GM23338 (cell line): ENCODE data around the gene SLC52A3. TPM values are rescaled to one million over a fixed set of nuclear protein-coding genes. Genes with fewer than 3 reads are reported as not detected.

ENCODE experiments used
- ATAC-seq: fragments of 200-7000 bp; cut with Tn5 transposase; 3 replicates; pipeline ENCODE4 v1.9.1; 2020
- DNase-seq: peaks from one replicate; pipeline ENCODE4 v3.0.0-alpha.2; 2015; ENCODE audit warnings: low spot score
- H2AFZ ChIP-seq: fragments of 200-600 bp; sonication (generic); 2 replicates; pipeline ENCODE4 v1.8.0; 2016; ENCODE audit warnings: antibody characterized with exemption, mild to moderate bottlenecking, moderate library complexity
- H3F3A ChIP-seq: fragments of 200-600 bp; sonication (generic); replicated peaks from 2 replicates; pipeline ENCODE4 v1.8.0; 2017; ENCODE audit warnings: antibody characterized with exemption, mixed run types, low read depth
- H3K27ac ChIP-seq: fragments of 200-600 bp; sonication (generic); 2 replicates; pipeline ENCODE4 v1.6.1; 2016; ENCODE audit warnings: low read depth
- H3K27me3 ChIP-seq: fragments of 200-600 bp; sonication (generic); 2 replicates; pipeline ENCODE4 v1.8.0; 2016; ENCODE audit warnings: mild to moderate bottlenecking, mixed run types, moderate library complexity; ENCODE audit not compliant: insufficient read depth
- H3K36me3 ChIP-seq: fragments of 200-600 bp; sonication (generic); 2 replicates; pipeline ENCODE4 v1.8.0; 2016; ENCODE audit warnings: mild to moderate bottlenecking; ENCODE audit not compliant: insufficient read depth
- H3K4me1 ChIP-seq: fragments of 200-600 bp; sonication (generic); 2 replicates; pipeline ENCODE4 v1.8.0; 2016; ENCODE audit warnings: mild to moderate bottlenecking, moderate library complexity; ENCODE audit not compliant: insufficient read depth
- H3K4me2 ChIP-seq: fragments of 200-600 bp; sonication (generic); 2 replicates; pipeline ENCODE4 v1.7.1; 2017; ENCODE audit warnings: mixed run types
- H3K4me3 ChIP-seq: fragments of 200-600 bp; sonication (generic); 2 replicates; pipeline ENCODE4 v1.6.1; 2016; ENCODE audit warnings: mixed run types
- H3K79me2 ChIP-seq: fragments of 200-600 bp; sonication (generic); replicated peaks from 2 replicates; pipeline ENCODE4 v1.8.0; 2017; ENCODE audit warnings: mild to moderate bottlenecking; ENCODE audit not compliant: insufficient read depth
- H3K9me2 ChIP-seq: fragments of 200-600 bp; sonication (generic); 2 replicates; pipeline ENCODE4 v1.8.0; 2017; ENCODE audit not compliant: insufficient read depth
- H4K20me1 ChIP-seq: fragments of 200-600 bp; sonication (generic); replicated peaks from 2 replicates; pipeline ENCODE4 v1.8.0; 2017; ENCODE audit warnings: mild to moderate bottlenecking; ENCODE audit not compliant: insufficient read depth
- H3K27ac Mint-ChIP-seq: 2 replicates; pipeline ENCODE4 v1.8.0; 2020; ENCODE audit warnings: inconsistent platforms, mild to moderate bottlenecking, moderate library complexity, mixed read lengths
- H3K27me3 Mint-ChIP-seq: 3 replicates; pipeline ENCODE4 v1.8.0; 2022; ENCODE audit warnings: low read depth, mild to moderate bottlenecking, moderate library complexity, mixed read lengths, inconsistent platforms; ENCODE audit not compliant: insufficient read depth, poor library complexity
- H3K36me3 Mint-ChIP-seq: 3 replicates; pipeline ENCODE4 v1.8.0; 2021; ENCODE audit warnings: low read depth, mild to moderate bottlenecking, inconsistent platforms, moderate library complexity, mixed read lengths
- H3K4me1 Mint-ChIP-seq: 3 replicates; pipeline ENCODE4 v1.8.0; 2020; ENCODE audit warnings: mild to moderate bottlenecking, inconsistent platforms, mixed read lengths
- H3K4me3 Mint-ChIP-seq: 3 replicates; pipeline ENCODE4 v1.8.0; 2021; ENCODE audit warnings: moderate library complexity, mild to moderate bottlenecking, inconsistent platforms, mixed read lengths
- H3K9me3 Mint-ChIP-seq: 3 replicates; pipeline ENCODE4 v1.8.0; 2020; ENCODE audit warnings: moderate library complexity, mild to moderate bottlenecking, inconsistent platforms, mixed read lengths
- CREB1 ChIP-seq: fragments of 250-450 bp; sonication (Bioruptor Pico); IDR thresholded peaks from 2 replicates; pipeline ENCODE4 v1.5.0; 2020; ENCODE audit warnings: low read depth, mild to moderate bottlenecking, moderate library complexity
- EZH2 ChIP-seq: fragments of 200-600 bp; sonication (generic); IDR thresholded peaks from one replicate; pipeline ENCODE4 v1.8.0; 2017; ENCODE audit warnings: antibody characterized with exemption, mild to moderate bottlenecking, low read depth; ENCODE audit not compliant: unreplicated experiment
- EZH2phosphoT487 ChIP-seq: fragments of 200-600 bp; sonication (generic); IDR thresholded peaks from one replicate; pipeline ENCODE4 v1.8.1; 2018; ENCODE audit warnings: antibody characterized with exemption; ENCODE audit not compliant: unreplicated experiment
- JUNB ChIP-seq: IDR thresholded peaks from one replicate; pipeline ENCODE4 v1.6.1; 2016; ENCODE audit warnings: antibody characterized with exemption; ENCODE audit not compliant: unreplicated experiment
- NANOG ChIP-seq: IDR thresholded peaks from 2 replicates; pipeline ENCODE4 v1.6.1; 2016; ENCODE audit warnings: antibody characterized with exemption, borderline replicate concordance
- POLR2AphosphoS5 ChIP-seq: IDR thresholded peaks from 2 replicates; pipeline ENCODE4 v1.6.1; 2016; ENCODE audit warnings: antibody characterized with exemption, low read depth
- STAT1 ChIP-seq: IDR thresholded peaks from one replicate; pipeline ENCODE4 v1.6.1; 2016; ENCODE audit warnings: antibody characterized with exemption; ENCODE audit not compliant: unreplicated experiment
- ZNF114 ChIP-seq: fragments of 250-450 bp; sonication (Bioruptor Pico); IDR thresholded peaks from 2 replicates; pipeline ENCODE4 v1.5.0; 2020; ENCODE audit warnings: mild to moderate bottlenecking, moderate library complexity
- ZNF331 ChIP-seq: fragments of 250-450 bp; sonication (Bioruptor Pico); IDR thresholded peaks from 2 replicates; pipeline ENCODE4 v1.5.0; 2020; ENCODE audit warnings: low read depth, mild to moderate bottlenecking, moderate library complexity
- polyA plus RNA-seq: library from polyadenylated mRNA; unstranded; fragments of >200 nt; fragmentation: Nextera tagmentation; extraction: Ambion mirVana; gene quantifications from 2 replicates; pipeline ENCODE4 v1.2.1, GENCODE V29; 2016
- total RNA-seq: library from RNA; depleted of rRNA; stranded (reverse); fragments of >200 nt; shearing (Covaris generic); gene quantifications from 2 replicates; pipeline ENCODE4 v1.2.3, GENCODE V29; 2014
- TF ChIP-seq, protein P1 (sequence below), 2 experiments: fragments of 200-600 bp in 1 of 2; sonication (generic) in 1 of 2; conservative IDR thresholded peaks; 2 replicates each; pipeline versions ENCODE4 v1.5.1 to v1.6.1; 2016 to 2017; ENCODE audit warnings: antibody characterized with exemption in 2 of 2, low read depth in 2 of 2, mild to moderate bottlenecking in 2 of 2, moderate library complexity in 1 of 2
- TF ChIP-seq, protein P2 (sequence below): IDR thresholded peaks from one replicate; pipeline ENCODE4 v1.6.1; 2018; ENCODE audit warnings: antibody characterized with exemption; ENCODE audit not compliant: unreplicated experiment
- TF ChIP-seq, protein P3 (sequence below): fragments of 250-450 bp; sonication (Bioruptor Pico); IDR thresholded peaks from 2 replicates; pipeline ENCODE4 v1.5.0; 2020; ENCODE audit warnings: mild to moderate bottlenecking, moderate library complexity
- TF ChIP-seq, protein P4 (sequence below): IDR thresholded peaks from 2 replicates; pipeline ENCODE4 v1.6.1; 2016; ENCODE audit warnings: antibody characterized with exemption

Gene SLC52A3
- total and polyA plus RNA-seq, 2 experiments from 2014 or later: 2.3 to 4.5 TPM

DNA sequence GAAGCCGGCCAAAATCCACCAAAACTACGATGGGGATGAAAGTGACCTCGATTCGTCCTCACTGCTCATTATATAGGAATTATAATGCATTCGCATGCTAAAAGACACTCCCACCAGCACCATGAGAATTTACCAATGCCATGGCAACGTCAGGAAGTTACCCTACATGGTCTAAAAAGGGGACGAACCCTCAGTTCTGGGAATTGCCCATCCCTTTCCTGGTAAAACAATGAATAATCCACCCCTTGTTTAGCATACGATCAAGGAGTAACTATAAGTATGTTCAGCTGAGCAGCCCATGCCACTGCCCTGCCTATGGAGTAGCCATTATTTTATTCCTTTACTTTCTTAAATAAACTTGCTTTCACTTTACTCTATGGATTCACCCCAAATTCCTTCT lies 45.1 kb upstream of the SLC52A3 start:
- H3K4me1 Mint-ChIP-seq: peaks cover 6% of the 10 kb centered on the region; the same call in 2 of the 3 replicates
- H3K27ac Mint-ChIP-seq: no peak overlapping the region
- Histone ChIP-seq H3K4me1 (no peaks in the 10 kb centered on the region), H3K27me3 (no peaks in the 10 kb centered on the region), H3K36me3 (0 out of 2 replicates have a peak, but pooled peaks cover 4% of the 10 kb centered on the region), H3K27ac (no peak overlapping the region), H2AFZ (no peak overlapping the region), H3K9me2 (peaks cover 6% of the 10 kb centered on the region; the same call in 1 of the 2 replicates), H4K20me1 (no peaks in the 10 kb centered on the region), H3K79me2 (no peaks in the 10 kb centered on the region), H3K4me3 (no peak overlapping the region), H3F3A (no peaks in the 10 kb centered on the region), H3K4me2 (no peak overlapping the region)
- no peak for DNase-seq
- TF ChIP-seq, protein P1, sequence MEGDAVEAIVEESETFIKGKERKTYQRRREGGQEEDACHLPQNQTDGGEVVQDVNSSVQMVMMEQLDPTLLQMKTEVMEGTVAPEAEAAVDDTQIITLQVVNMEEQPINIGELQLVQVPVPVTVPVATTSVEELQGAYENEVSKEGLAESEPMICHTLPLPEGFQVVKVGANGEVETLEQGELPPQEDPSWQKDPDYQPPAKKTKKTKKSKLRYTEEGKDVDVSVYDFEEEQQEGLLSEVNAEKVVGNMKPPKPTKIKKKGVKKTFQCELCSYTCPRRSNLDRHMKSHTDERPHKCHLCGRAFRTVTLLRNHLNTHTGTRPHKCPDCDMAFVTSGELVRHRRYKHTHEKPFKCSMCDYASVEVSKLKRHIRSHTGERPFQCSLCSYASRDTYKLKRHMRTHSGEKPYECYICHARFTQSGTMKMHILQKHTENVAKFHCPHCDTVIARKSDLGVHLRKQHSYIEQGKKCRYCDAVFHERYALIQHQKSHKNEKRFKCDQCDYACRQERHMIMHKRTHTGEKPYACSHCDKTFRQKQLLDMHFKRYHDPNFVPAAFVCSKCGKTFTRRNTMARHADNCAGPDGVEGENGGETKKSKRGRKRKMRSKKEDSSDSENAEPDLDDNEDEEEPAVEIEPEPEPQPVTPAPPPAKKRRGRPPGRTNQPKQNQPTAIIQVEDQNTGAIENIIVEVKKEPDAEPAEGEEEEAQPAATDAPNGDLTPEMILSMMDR (conservative IDR thresholded peaks at IDR 0.05; ENCODE audit: low read depth in 2 of 2): no peak
- TF ChIP-seq CREB1 (CRISPR knock-in tag) (no peak), ZNF331 (no peak), EZH2 (no peak), JUNB (no peak), NANOG (no peak), EZH2phosphoT487 (no peak), POLR2AphosphoS5 (no peak), STAT1 (no peak), ZNF114 (no peak)
- TF ChIP-seq, protein P2, sequence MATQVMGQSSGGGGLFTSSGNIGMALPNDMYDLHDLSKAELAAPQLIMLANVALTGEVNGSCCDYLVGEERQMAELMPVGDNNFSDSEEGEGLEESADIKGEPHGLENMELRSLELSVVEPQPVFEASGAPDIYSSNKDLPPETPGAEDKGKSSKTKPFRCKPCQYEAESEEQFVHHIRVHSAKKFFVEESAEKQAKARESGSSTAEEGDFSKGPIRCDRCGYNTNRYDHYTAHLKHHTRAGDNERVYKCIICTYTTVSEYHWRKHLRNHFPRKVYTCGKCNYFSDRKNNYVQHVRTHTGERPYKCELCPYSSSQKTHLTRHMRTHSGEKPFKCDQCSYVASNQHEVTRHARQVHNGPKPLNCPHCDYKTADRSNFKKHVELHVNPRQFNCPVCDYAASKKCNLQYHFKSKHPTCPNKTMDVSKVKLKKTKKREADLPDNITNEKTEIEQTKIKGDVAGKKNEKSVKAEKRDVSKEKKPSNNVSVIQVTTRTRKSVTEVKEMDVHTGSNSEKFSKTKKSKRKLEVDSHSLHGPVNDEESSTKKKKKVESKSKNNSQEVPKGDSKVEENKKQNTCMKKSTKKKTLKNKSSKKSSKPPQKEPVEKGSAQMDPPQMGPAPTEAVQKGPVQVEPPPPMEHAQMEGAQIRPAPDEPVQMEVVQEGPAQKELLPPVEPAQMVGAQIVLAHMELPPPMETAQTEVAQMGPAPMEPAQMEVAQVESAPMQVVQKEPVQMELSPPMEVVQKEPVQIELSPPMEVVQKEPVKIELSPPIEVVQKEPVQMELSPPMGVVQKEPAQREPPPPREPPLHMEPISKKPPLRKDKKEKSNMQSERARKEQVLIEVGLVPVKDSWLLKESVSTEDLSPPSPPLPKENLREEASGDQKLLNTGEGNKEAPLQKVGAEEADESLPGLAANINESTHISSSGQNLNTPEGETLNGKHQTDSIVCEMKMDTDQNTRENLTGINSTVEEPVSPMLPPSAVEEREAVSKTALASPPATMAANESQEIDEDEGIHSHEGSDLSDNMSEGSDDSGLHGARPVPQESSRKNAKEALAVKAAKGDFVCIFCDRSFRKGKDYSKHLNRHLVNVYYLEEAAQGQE: no peak
- TF ChIP-seq, protein P3, sequence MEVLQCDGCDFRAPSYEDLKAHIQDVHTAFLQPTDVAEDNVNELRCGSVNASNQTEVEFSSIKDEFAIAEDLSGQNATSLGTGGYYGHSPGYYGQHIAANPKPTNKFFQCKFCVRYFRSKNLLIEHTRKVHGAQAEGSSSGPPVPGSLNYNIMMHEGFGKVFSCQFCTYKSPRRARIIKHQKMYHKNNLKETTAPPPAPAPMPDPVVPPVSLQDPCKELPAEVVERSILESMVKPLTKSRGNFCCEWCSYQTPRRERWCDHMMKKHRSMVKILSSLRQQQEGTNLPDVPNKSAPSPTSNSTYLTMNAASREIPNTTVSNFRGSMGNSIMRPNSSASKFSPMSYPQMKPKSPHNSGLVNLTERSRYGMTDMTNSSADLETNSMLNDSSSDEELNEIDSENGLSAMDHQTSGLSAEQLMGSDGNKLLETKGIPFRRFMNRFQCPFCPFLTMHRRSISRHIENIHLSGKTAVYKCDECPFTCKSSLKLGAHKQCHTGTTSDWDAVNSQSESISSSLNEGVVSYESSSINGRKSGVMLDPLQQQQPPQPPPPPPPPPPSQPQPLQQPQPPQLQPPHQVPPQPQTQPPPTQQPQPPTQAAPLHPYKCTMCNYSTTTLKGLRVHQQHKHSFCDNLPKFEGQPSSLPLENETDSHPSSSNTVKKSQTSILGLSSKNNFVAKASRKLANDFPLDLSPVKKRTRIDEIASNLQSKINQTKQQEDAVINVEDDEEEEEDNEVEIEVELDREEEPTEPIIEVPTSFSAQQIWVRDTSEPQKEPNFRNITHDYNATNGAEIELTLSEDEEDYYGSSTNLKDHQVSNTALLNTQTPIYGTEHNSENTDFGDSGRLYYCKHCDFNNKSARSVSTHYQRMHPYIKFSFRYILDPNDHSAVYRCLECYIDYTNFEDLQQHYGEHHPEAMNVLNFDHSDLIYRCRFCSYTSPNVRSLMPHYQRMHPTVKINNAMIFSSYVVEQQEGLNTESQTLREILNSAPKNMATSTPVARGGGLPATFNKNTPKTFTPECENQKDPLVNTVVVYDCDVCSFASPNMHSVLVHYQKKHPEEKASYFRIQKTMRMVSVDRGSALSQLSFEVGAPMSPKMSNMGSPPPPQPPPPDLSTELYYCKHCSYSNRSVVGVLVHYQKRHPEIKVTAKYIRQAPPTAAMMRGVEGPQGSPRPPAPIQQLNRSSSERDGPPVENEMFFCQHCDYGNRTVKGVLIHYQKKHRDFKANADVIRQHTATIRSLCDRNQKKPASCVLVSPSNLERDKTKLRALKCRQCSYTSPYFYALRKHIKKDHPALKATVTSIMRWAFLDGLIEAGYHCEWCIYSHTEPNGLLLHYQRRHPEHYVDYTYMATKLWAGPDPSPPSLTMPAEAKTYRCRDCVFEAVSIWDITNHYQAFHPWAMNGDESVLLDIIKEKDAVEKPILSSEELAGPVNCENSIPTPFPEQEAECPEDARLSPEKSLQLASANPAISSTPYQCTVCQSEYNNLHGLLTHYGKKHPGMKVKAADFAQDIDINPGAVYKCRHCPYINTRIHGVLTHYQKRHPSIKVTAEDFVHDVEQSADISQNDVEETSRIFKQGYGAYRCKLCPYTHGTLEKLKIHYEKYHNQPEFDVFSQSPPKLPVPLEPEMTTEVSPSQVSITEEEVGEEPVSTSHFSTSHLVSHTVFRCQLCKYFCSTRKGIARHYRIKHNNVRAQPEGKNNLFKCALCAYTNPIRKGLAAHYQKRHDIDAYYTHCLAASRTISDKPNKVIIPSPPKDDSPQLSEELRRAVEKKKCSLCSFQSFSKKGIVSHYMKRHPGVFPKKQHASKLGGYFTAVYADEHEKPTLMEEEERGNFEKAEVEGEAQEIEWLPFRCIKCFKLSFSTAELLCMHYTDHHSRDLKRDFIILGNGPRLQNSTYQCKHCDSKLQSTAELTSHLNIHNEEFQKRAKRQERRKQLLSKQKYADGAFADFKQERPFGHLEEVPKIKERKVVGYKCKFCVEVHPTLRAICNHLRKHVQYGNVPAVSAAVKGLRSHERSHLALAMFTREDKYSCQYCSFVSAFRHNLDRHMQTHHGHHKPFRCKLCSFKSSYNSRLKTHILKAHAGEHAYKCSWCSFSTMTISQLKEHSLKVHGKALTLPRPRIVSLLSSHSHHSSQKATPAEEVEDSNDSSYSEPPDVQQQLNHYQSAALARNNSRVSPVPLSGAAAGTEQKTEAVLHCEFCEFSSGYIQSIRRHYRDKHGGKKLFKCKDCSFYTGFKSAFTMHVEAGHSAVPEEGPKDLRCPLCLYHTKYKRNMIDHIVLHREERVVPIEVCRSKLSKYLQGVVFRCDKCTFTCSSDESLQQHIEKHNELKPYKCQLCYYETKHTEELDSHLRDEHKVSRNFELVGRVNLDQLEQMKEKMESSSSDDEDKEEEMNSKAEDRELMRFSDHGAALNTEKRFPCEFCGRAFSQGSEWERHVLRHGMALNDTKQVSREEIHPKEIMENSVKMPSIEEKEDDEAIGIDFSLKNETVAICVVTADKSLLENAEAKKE (CRISPR knock-in tag): no peak
- TF ChIP-seq, protein P4, sequence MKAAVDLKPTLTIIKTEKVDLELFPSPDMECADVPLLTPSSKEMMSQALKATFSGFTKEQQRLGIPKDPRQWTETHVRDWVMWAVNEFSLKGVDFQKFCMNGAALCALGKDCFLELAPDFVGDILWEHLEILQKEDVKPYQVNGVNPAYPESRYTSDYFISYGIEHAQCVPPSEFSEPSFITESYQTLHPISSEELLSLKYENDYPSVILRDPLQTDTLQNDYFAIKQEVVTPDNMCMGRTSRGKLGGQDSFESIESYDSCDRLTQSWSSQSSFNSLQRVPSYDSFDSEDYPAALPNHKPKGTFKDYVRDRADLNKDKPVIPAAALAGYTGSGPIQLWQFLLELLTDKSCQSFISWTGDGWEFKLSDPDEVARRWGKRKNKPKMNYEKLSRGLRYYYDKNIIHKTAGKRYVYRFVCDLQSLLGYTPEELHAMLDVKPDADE: no peak
- ATAC-seq: no peak
- no peak overlapping the region for H3K4me3 Mint-ChIP-seq
- H3K36me3 Mint-ChIP-seq: peaks cover 6% of the 10 kb centered on the region; the same call in 2 of the 3 replicates
- H3K27me3 Mint-ChIP-seq: peaks cover 5% of the 10 kb centered on the region
- H3K9me3 Mint-ChIP-seq: peaks cover 16% of the 10 kb centered on the region
